Measurements from ENCODE around the gene LRP1B.

GRCh38 chr2:140242889-140243288, 1887.9 kb downstream of the LRP1B start:
- no peak for TF ChIP-seq USF2 (CRISPR knock-in tag; IDR thresholded peaks at IDR 0.05)
- no peak for TF ChIP-seq CBFB (CRISPR knock-in tag; IDR thresholded peaks at IDR 0.05; ENCODE audit: low read depth)
- TF ChIP-seq CTCF (IDR thresholded peaks at IDR 0.05) = no peak; the same call in 1 of the 2 replicates
- no peak for TF ChIP-seq FOXJ3 (CRISPR knock-in tag; IDR thresholded peaks at IDR 0.05; ENCODE audit: borderline replicate concordance)
- TF ChIP-seq ATF3 (CRISPR knock-in tag; conservative IDR thresholded peaks at IDR 0.05) = no peak
- TF ChIP-seq USF1 (CRISPR knock-in tag; IDR thresholded peaks at IDR 0.05) = no peak
- no peak for TF ChIP-seq KAT7 (CRISPR knock-in tag; IDR thresholded peaks at IDR 0.05; ENCODE audit: borderline replicate concordance)
- no peak for TF ChIP-seq NFYB (CRISPR knock-in tag; conservative IDR thresholded peaks at IDR 0.05; ENCODE audit: low read depth)
- TF ChIP-seq ELF4 (CRISPR knock-in tag; IDR thresholded peaks at IDR 0.05; ENCODE audit: low read depth) = no peak
- TF ChIP-seq ZNF219 (CRISPR knock-in tag; IDR thresholded peaks at IDR 0.05; ENCODE audit: borderline replicate concordance) = no peak
- no peak for TF ChIP-seq ZNF138 (CRISPR knock-in tag; conservative IDR thresholded peaks at IDR 0.05)

Measured in WTC11 (cell line).